GM23248 (cell line): ENCODE measurements around the gene SNAPC1.

ENCODE experiments used
- EZH2 ChIP-seq: fragments of 200-600 bp; sonication (generic); IDR thresholded peaks from 2 replicates; pipeline ENCODE4 v1.6.1; 2018; ENCODE audit warnings: antibody characterized with exemption, mild to moderate bottlenecking; ENCODE audit not compliant: insufficient read depth, poor library complexity, severe bottlenecking
- EZH2phosphoT487 ChIP-seq: fragments of 200-600 bp; sonication (generic); IDR thresholded peaks from 2 replicates; pipeline ENCODE4 v1.6.1; 2018; ENCODE audit warnings: antibody characterized with exemption, moderate library complexity, mild to moderate bottlenecking, low read depth; ENCODE audit not compliant: insufficient read depth

DNA sequence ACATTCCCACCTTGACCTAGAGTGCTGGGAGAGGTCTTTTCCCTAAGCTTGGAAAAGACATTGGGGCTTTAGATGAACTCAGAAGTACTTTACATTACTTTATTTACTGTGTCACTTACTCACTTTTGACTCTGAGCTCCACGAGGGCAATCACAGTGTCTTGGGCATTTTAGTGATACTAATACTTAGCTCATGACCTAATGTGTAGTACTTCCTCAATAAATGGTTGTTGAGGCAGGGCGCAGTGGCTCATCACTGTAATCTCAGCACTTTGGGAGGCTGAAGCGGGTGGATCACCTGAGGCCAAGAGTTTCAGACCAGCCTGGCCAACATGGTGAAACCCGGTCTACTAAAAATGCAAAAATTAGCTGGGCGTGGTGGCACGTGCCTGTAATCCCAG lies 19.8 kb upstream of the SNAPC1 start:
- TF ChIP-seq EZH2 (no peak), EZH2phosphoT487 (no peak)
